Stimulated activated CD4-positive, alpha-beta T cell treated with anti-CD3 and anti-CD28 coated beads, Interleukin-4, amount 100 ng/mL, for 4 hours (primary cell): ENCODE data around the gene RNH1.

Experiments
- DNase-seq, 2 experiments: peaks; one replicate each; pipeline ENCODE4 v3.0.0-alpha.2; 2020

The RNH1 gene

GRCh38 chr11:454801-455565, 52.1 kb downstream of the RNH1 start:
- no peak for DNase-seq

GRCh38 chr11:454043-454442, 53.0 kb downstream of the RNH1 start:
- DNase-seq: no peak

DNA sequence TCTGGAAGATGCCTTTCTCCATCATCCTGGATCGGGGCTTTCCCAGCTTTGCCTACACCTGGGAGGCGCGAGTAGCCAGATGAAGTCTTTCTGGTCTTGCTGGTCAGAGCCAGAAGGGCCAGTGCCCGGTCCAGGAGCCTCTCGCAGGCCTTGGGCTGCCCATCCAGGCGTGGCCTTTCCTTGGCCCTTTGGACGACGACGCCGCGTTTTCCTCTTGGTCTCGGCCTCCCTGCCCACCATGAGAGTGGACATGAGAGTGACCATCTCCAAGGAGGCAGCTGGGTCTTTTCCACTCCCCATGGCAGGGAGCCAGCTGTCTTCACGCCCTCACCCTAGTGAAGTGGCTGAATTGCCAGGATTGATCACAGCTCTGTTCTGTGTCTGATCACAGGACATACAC, 53.5 kb downstream of the RNH1 start:
- DNase-seq: no peak

DNA sequence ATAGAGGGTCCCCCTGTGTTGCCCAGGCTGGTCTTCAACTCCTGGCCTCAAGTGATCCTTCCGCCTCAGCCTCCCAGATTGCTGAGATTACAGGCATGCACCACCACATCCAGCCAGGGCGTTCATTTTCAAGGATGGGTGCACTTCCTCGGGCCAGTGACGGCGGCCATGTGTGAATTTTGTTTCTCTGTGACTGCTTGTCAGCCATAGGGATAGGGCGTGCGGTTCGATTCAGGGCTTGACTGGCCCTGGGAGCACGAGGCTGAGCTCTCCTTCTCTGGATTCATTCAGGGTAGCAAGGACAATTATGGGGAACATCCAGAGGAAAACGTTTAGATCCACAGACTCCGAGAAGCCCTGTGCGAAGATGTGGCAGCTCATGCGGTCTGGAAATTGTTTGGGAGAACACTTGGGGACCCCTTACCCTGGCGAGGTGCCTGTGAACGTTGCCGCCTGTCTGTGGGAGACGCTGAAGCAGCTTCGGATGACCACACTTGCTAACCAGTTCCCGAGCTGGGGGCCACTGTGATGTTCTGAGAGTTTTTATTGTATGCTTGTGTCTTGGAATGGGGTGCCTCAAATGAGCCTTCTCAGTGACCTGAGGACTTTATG, 54.0 kb downstream of the RNH1 start:
- DNase-seq: no peak

DNA sequence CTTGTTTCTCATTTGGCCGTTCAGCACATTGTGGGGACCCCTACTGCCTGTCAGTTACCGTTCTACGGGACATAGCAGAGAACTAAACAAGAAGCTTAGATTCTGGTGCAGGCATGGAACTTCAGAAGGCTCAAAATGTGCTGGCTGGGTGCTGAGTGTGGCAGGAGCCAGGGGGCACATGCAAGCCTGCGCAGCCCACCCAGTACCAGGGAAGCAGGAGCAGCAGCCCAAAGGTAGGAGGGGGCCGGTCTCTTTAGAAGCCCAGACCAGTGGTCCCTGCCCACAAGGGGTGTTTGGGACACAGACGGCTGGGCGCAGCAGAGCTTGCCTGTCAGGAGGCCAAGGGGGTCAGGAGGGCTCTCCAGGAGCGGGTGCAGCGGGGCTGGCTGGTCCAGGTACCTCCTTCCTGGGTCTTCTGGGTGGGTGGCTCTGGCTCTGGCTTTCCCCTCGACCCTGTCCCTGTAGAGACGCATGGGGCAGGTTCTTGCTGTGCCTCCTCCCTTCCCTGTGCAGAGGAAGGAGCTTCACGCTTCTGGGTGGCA, 54.8 kb downstream of the RNH1 start:
- no peak for DNase-seq

DNA sequence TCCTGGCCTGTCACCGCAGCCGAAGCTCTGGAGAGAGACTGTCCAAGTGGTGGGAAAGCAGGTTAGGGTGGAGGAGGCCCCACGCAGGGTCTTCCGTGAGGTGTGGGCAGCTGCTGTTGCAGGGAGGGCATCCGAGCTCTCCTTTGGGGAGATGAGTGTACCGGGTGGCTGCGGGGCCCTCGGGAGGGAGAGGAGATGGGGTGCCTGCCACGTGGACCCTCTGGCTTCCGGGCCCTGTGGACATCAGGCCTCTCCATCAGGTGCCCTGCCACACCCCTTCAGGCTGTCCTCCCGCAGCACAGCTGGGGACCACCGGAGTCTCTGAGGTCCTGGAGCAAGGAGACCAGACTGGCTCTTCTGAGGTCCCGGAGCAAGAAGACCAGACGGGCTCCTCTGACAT, 55.3 kb downstream of the RNH1 start:
- DNase-seq: no peak

DNA sequence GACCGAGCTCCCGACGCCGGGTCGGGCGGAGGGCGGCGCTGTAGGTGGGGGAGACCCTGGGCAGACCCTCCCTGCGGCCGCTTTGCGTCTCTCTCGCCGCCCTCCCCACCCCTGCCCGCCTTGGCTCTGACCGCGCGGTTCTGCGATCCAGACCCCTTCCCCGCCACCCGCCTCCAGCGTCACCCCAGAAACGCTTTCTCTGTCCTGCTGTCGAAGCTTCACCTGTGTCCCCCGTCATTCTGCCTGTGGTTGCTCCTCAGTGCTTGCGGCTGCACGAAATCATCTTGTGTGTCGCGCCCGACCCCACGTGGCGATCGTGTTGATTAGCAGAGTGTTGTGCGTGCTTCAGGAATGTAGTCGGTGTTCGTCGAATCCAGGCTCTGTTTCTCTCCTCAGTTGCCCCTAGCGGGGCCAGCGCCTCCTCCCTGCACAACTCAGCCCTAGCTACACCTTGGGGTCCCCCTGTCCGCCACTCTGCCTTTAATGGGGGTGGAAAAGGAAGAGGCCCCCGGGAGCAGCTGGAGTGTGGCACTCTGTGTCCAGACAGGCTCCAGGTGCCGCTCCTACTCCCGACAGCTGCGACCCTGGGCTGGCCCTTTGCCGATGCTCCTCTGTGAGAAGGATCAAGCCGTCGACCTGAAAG, 56.1 kb downstream of the RNH1 start:
- DNase-seq: peak; percentile 64 to 82

DNA sequence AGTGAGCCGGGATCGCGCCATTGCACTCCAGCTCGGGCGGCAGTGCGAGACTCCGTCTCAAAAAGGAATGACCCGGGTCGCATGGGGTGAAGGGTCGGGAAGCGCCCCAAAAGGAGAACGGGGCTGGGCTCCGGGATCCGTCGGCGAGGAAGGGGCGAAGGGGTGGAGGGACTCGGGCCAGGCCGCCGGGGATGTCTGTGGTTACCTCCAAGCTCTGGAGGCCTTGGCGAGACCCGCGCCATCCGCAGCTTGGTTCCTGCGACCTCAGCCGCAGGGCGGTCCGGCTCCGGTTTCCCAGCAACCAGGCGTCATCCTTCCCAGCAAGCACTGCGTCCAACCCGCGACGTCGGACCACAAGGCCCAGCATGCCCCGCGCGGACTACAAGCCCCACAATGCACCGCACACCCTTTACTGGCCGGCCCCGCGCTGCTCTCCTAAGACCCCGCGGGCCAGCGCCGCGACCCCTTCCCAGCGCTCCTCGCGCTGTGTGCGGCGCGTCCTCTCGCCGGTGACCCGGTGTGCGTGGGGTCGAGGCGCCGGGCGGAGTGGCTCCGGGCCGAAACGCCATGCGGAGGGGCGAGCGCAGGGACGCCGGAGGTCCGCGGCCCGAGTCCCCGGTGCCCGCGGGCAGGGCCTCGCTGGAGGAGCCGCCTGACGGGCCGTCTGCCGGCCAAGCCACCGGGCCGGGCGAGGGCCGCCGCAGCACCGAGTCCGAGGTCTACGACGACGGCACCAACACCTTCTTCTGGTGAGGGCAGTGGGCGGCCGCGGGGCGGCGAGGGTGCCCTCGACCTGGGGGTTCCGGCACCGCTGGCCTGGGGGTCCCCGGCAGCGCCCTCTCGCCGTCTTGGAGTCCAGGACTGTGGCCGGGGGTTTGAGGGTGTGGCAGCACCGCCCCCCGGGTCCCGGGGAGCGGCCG, 56.9 kb downstream of the RNH1 start, which contains the start of gene PTDSS2:
PTDSS2 (plus strand) TSS at position 391 of the 920 bp plus-strand sequence; CDS start at position 568, 177 bp downstream.
- DNase-seq: peak; percentile 91 to 93

DNA sequence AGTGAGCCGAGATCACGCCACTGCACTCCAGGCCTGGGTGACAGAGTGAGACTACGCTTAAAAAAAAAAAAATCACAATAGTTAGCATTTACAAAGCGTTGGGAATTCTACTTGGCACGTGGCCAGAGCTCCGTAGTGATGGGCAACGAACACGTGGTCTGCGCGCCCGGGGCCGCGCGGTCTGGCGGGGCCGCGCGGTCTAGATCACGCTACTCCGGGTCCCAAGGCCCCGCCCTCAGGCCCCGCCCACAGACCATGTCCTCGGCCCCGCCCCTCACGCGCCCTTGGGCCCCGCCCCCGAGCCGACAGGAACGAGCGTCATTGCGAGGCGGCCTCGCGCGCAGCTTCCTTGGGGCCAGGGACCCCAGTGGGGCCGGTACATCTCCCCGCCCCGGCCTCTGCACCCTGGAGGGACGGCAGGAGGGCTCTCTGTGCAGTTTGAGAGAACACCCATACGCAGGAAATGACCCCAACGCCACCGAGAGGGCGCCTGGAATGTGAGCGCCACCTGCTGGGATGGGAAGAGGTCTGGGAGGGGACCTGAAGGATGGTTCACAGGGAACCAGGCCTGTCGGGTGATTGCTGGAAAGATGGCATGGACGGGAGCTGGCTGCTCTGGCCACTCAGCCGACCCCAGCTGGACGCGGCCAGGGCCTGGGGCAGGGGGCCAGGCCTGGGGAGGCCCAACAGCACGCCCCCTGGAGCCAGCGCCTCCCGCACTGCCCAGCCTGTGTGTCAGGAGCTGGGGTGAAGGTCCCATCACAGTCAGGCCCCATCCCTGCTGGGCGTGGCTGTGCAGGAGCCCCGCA, 58.9 kb downstream of the RNH1 start:
- peak; percentile 90 to 99 for DNase-seq

DNA sequence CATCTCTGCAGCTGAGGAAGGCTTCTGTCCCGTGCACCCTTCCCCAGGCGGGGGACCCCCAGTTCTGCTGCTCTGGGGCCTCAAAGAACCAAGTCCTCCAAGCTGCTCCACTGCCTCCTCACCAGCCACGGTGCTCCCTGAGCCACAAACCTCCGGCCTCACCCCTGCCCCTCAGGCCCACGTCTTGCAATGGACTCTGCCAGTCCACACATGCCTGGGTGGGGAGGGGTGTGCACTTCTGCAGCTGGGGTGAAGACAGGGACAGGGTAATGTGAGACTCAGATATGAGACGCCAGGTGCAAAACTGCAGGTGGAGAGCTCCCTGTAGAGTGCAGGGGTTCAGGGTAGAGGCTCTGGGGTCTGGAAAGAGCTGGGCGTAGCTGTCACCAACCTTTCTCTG, 60.2 kb downstream of the RNH1 start:
- no peak for DNase-seq

DNA sequence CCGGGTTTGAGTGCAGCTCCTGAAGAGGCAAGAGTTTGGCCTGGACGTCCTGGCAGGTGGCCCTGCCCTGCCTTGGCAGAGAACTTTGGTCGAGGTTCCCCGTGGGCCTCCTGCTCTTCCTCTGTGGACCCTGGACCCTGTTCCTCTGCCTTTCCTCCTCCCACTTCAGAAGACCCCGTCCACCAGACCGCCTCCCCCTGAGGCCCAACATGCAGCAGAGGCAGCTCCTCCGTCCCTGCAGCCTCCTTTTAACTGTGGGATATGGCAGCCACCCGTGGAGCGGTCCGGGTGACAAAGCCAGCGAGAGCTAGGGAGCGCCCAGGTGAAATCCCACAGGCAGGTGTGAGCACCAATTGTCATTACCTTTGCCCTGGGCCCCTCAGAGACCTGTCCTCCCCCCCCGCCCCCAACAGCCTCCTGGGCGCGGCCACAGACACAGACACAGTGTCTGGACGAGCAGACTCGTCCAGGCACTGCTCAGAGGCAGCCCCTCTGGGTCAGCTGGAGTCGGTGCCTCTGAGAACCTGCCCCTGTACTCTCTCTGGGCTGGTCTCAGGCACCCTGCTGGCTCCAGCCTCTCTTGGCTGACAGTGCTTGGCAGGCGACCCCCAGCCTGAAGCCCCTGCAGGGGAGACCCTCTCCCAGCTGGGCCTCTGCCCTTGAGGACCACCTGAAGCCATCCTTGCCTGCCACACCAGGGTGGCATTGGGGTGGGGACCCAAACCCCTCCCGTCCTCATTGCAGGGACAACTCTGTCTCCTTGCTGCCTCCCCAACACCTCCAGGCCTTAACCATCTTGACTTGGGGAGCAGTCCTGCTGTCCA, 61.1 kb downstream of the RNH1 start:
- no peak for DNase-seq
